Superior temporal gyrus (tissue), 1 donor: Measurements from ENCODE around the gene PRR3.
"Not testable (repeated sequence)": the region's sequence is repeated elsewhere in the genome, so short reads cannot be mapped to it uniquely, and the experiment has no call there.

ENCODE experiments used
- DNase-seq: peaks from one replicate; pipeline ENCODE4 v3.0.0-alpha.2; 2016; ENCODE audit errors: extremely low spot score

Gene PRR3

GRCh38 chr6:30556906-30557682 lies at the start of gene PRR3:
Gene PRR3 (plus strand): TSS chr6:30557295. CDS start chr6:30557345, 50 bp downstream.
- DNase-seq: peak; percentile 99

GRCh38 chr6:30507849-30508827 lies 49.0 kb upstream of the PRR3 start:
- DNase-seq: no peak

GRCh38 chr6:30508890-30509736 lies 48.0 kb upstream of the PRR3 start:
- no peak for DNase-seq

- DNase-seq: no peak
These were observed 46.5 kb upstream of the PRR3 start for GRCh38 chr6:30510419-30511168.

- no peak for DNase-seq
These were observed 45.9 kb upstream of the PRR3 start for GRCh38 chr6:30511169-30511546.

GRCh38 chr6:30513451-30513850 lies 43.6 kb upstream of the PRR3 start:
- DNase-seq: no peak

- no peak for DNase-seq
These were observed 42.0 kb upstream of the PRR3 start for GRCh38 chr6:30515106-30515505.

- DNase-seq: peak; percentile 61
These were observed 40.9 kb upstream of the PRR3 start for GRCh38 chr6:30515944-30516753.

- not testable (repeated sequence) for DNase-seq
These were observed 40.4 kb upstream of the PRR3 start for GRCh38 chr6:30516754-30517076.

- not testable (repeated sequence) for DNase-seq
These were observed 39.2 kb upstream of the PRR3 start for GRCh38 chr6:30517767-30518504.

GRCh38 chr6:30518505-30519145 lies 38.5 kb upstream of the PRR3 start:
- DNase-seq: not testable (repeated sequence)

GRCh38 chr6:30520522-30520921 lies 36.6 kb upstream of the PRR3 start:
- no peak for DNase-seq

GRCh38 chr6:30521082-30521481 lies 36.0 kb upstream of the PRR3 start:
- not testable (repeated sequence) for DNase-seq

GRCh38 chr6:30521952-30522351 lies 35.1 kb upstream of the PRR3 start:
- DNase-seq: not testable (repeated sequence)

- DNase-seq: not testable (repeated sequence)
These were observed 30.7 kb upstream of the PRR3 start for GRCh38 chr6:30526444-30526843.

- not testable (repeated sequence) for DNase-seq
These were observed 27.7 kb upstream of the PRR3 start for GRCh38 chr6:30529349-30529875.

- no peak for DNase-seq
These were observed 27.1 kb upstream of the PRR3 start for GRCh38 chr6:30530014-30530413.

GRCh38 chr6:30533460-30534294 lies 23.4 kb upstream of the PRR3 start:
- no peak for DNase-seq
